Measurements from ENCODE around the gene ZBTB24. TPM values are rescaled to one million over a fixed set of nuclear protein-coding genes. Genes with fewer than 3 reads are reported as not detected.

ZBTB24 gene
- 8.0 and 8.6 TPM in 2 replicates for total RNA-seq
- 4.4 and 5.0 TPM in 2 replicates for polyA plus RNA-seq
- polyA plus RNA-seq (2012), result 3.6 and 3.9 TPM in 2 replicates
- 2.3 and 5.1 TPM in 2 replicates for polyA minus RNA-seq (ENCODE audit: low replicate concordance)

GRCh38 chr6:109482905-109483734 is at the start of gene ZBTB24:
Gene ZBTB24 (minus strand): TSS chr6:109483219. CDS start chr6:109482026, 1,193 bp downstream.
- peak; percentile 82 to 87 for DNase-seq (ENCODE audit: low read depth in 2 of 2)
- Histone ChIP-seq H3K9me3 (ENCODE audit: control insufficient read depth, insufficient read depth, low read depth, low read length) (no peaks in the 10 kb centered on the region), H3K4me3 (replicated peaks in 1 of 4; ENCODE audit: control extremely low read depth in 1 of 4, insufficient read depth in 1 of 4, low read depth in 3 of 4, low read length in 4 of 4) (peak within 1 kb of the TSS; percentile 76 to 99 (median 88)), H3K4me1 (ENCODE audit: control insufficient read depth, extremely low read depth, insufficient read depth, low read length) (peaks cover 8% of the 10 kb centered on the region), H3K9ac (ENCODE audit: insufficient read depth, low read length) (peak within 1 kb of the TSS; percentile 75), H4K20me1 (ENCODE audit: control insufficient read depth, extremely low read depth, insufficient read depth, low read length) (no peaks in the 10 kb centered on the region), H3K79me2 (ENCODE audit: control insufficient read depth, insufficient read depth, low read length) (peaks cover 19% of the 10 kb centered on the region), H3K27ac (ENCODE audit: insufficient read depth, low read length) (peak within 1 kb of the TSS; percentile 64), H2AFZ (ENCODE audit: low read length) (peak within 1 kb of the TSS; percentile 77), H3K27me3 (ENCODE audit: control insufficient read depth, insufficient read depth, low read length) (no peaks in the 10 kb centered on the region), H3K36me3 (ENCODE audit: control insufficient read depth, insufficient read depth, low read length) (peaks cover 1% of the 10 kb centered on the region), H3K4me2 (ENCODE audit: extremely low read depth, insufficient read depth, low read length) (peak within 1 kb of the TSS; percentile 84)
- TF ChIP-seq CTCF (conservative IDR thresholded peaks at IDR 0.05 in 1 of 2, IDR thresholded peaks at IDR 0.05 in 1 of 2; ENCODE audit: low read depth in 1 of 2, low read length in 2 of 2), result no peak
- no peak for TF ChIP-seq EZH2 (IDR thresholded peaks at IDR 0.05; ENCODE audit: low read length, missing control alignments)

GRCh38 chr6:109531446-109531845 is 48.4 kb upstream of the ZBTB24 start:
- H3K4me1 ChIP-seq (ENCODE audit: control insufficient read depth, extremely low read depth, insufficient read depth, low read length), result no peaks in the 10 kb centered on the region
- no peaks in the 10 kb centered on the region for H3K27me3 ChIP-seq (ENCODE audit: control insufficient read depth, insufficient read depth, low read length)
- H2AFZ ChIP-seq (ENCODE audit: low read length), result no peak overlapping the region
- no peak overlapping the region for H3K9ac ChIP-seq (ENCODE audit: insufficient read depth, low read length)
- H3K27ac ChIP-seq (ENCODE audit: insufficient read depth, low read length), result no peak overlapping the region
- H3K79me2 ChIP-seq (ENCODE audit: control insufficient read depth, insufficient read depth, low read length), result no peaks in the 10 kb centered on the region
- TF ChIP-seq CTCF (conservative IDR thresholded peaks at IDR 0.05 in 1 of 2, IDR thresholded peaks at IDR 0.05 in 1 of 2; ENCODE audit: low read depth in 1 of 2, low read length in 2 of 2) (no peak), EZH2 (IDR thresholded peaks at IDR 0.05; ENCODE audit: low read length, missing control alignments) (no peak)
- H3K36me3 ChIP-seq (ENCODE audit: control insufficient read depth, insufficient read depth, low read length), result no peaks in the 10 kb centered on the region
- H4K20me1 ChIP-seq (ENCODE audit: control insufficient read depth, extremely low read depth, insufficient read depth, low read length), result no peaks in the 10 kb centered on the region
- H3K9me3 ChIP-seq (ENCODE audit: control insufficient read depth, insufficient read depth, low read depth, low read length), result no peaks in the 10 kb centered on the region
- H3K4me2 ChIP-seq (ENCODE audit: extremely low read depth, insufficient read depth, low read length), result no peak overlapping the region
- no peak for DNase-seq (ENCODE audit: low read depth in 2 of 2)
- no peak overlapping the region for H3K4me3 ChIP-seq (replicated peaks in 1 of 4; ENCODE audit: control extremely low read depth in 1 of 4, insufficient read depth in 1 of 4, low read depth in 3 of 4, low read length in 4 of 4)

- Histone ChIP-seq H3K27ac (ENCODE audit: insufficient read depth, low read length) (no peak overlapping the region), H4K20me1 (ENCODE audit: control insufficient read depth, extremely low read depth, insufficient read depth, low read length) (no peaks in the 10 kb centered on the region), H3K4me3 (replicated peaks in 1 of 4; ENCODE audit: control extremely low read depth in 1 of 4, insufficient read depth in 1 of 4, low read depth in 3 of 4, low read length in 4 of 4) (no peak overlapping the region), H3K9me3 (ENCODE audit: control insufficient read depth, insufficient read depth, low read depth, low read length) (no peaks in the 10 kb centered on the region), H3K27me3 (ENCODE audit: control insufficient read depth, insufficient read depth, low read length) (no peaks in the 10 kb centered on the region), H3K36me3 (ENCODE audit: control insufficient read depth, insufficient read depth, low read length) (no peaks in the 10 kb centered on the region), H3K4me2 (ENCODE audit: extremely low read depth, insufficient read depth, low read length) (no peak overlapping the region), H3K9ac (ENCODE audit: insufficient read depth, low read length) (no peak overlapping the region), H3K79me2 (ENCODE audit: control insufficient read depth, insufficient read depth, low read length) (no peaks in the 10 kb centered on the region), H2AFZ (ENCODE audit: low read length) (no peak overlapping the region), H3K4me1 (ENCODE audit: control insufficient read depth, extremely low read depth, insufficient read depth, low read length) (no peaks in the 10 kb centered on the region)
- no peak for TF ChIP-seq EZH2 (IDR thresholded peaks at IDR 0.05; ENCODE audit: low read length, missing control alignments)
- peak in 1 of 2 donors; percentile 47 for TF ChIP-seq CTCF (conservative IDR thresholded peaks at IDR 0.05 in 1 of 2, IDR thresholded peaks at IDR 0.05 in 1 of 2; ENCODE audit: low read depth in 1 of 2, low read length in 2 of 2)
- DNase-seq (ENCODE audit: low read depth in 2 of 2), result peak; percentile 9 to 18
Observed at GRCh38 chr6:109527989-109528388, 45.0 kb upstream of the ZBTB24 start.
